Uterus (tissue), 4 donors: ENCODE measurements around the gene SLITRK5. TPM values are rescaled to one million over a fixed set of nuclear protein-coding genes. Genes with fewer than 3 reads are reported as not detected.
A peak's percentile ranks its signal among the peaks of the same experiment; 100 is the strongest.

ENCODE experiments used
- DNase-seq, 2 donors: peaks; one replicate each; pipeline ENCODE4 v3.0.0-alpha.2; 2019 to 2020
- H3K27ac ChIP-seq, 2 donors: fragments of 200-600 bp; sonication (generic); 1 replicate in 1 of 2; 2 replicates in 1 of 2; pipeline ENCODE4 v1.5.1; 2016 to 2018
- H3K27me3 ChIP-seq, 2 donors: fragments of 200-600 bp; sonication (generic); one replicate each; pipeline ENCODE4 v1.5.1; 2018 to 2019; ENCODE audit warnings: control low read depth in 1 of 2
- H3K36me3 ChIP-seq, 2 donors: fragments of 200-600 bp; sonication (generic); one replicate each; pipeline ENCODE4 v1.5.1; 2019; ENCODE audit warnings: control low read depth in 1 of 2
- H3K4me1 ChIP-seq, 2 donors: fragments of 200-600 bp; sonication (generic); one replicate each; pipeline ENCODE4 v1.5.1; 2018 to 2019; ENCODE audit warnings: control low read depth in 1 of 2
- H3K4me3 ChIP-seq, 2 donors: fragments of 200-600 bp; sonication (generic); 1 replicate in 1 of 2; 2 replicates in 1 of 2; pipeline ENCODE4 v1.5.1; 2018 to 2019; ENCODE audit warnings: mild to moderate bottlenecking in 1 of 2
- H3K9me3 ChIP-seq, 2 donors: fragments of 200-600 bp; sonication (generic); one replicate each; pipeline ENCODE4 v1.5.1; 2019; ENCODE audit warnings: control low read depth in 1 of 2
- POLR2A ChIP-seq, 2 donors: fragments of 450-650 bp; IDR thresholded peaks; one replicate each; pipeline ENCODE4 v1.6.1; 2016; ENCODE audit warnings: antibody characterized with exemption in 2 of 2, mild to moderate bottlenecking in 1 of 2, moderate library complexity in 1 of 2
- intact Hi-C: fragments of 100-400 bp; cut with DNase I; formaldehyde crosslinking; loops from one replicate; pipeline ENCODE4 v1.15.1; 2023; ENCODE audit warnings: low total_unique reads
- total RNA-seq, 4 donors: library from RNA; depleted of rRNA in 3 of 4; stranded (reverse); fragments of >200 nt in 3 of 4; gene quantifications; one replicate each; pipeline versions ENCODE4 v1.1.0 to v1.2.4, GENCODE V29; 2014 to 2023
- TF ChIP-seq, protein P1 (sequence below), 4 experiments: fragments of 200-600 bp in 2 of 4; fragments of 450-650 bp in 2 of 4; sonication (generic) in 2 of 4; IDR thresholded peaks; one replicate each; pipeline ENCODE4 v1.5.1; 2016 to 2019; ENCODE audit warnings: antibody characterized with exemption in 4 of 4, mild to moderate bottlenecking in 2 of 4, moderate library complexity in 1 of 4
- donor health status: DM: yes; HTN: yes; CAD: no.

The SLITRK5 gene
- total RNA-seq, 4 donors from 2014 or later: 0.06 to 3.1 TPM; not detected in 2

DNA sequence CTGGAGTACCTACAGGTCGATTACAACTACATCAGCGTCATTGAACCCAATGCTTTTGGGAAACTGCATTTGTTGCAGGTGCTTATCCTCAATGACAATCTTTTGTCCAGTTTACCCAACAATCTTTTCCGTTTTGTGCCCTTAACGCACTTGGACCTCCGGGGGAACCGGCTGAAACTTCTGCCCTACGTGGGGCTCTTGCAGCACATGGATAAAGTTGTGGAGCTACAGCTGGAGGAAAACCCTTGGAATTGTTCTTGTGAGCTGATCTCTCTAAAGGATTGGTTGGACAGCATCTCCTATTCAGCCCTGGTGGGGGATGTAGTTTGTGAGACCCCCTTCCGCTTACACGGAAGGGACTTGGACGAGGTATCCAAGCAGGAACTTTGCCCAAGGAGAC is 4.7 kb downstream of the SLITRK5 start:
- no peak overlapping the region for H3K4me3 ChIP-seq
- peaks cover 0 to 29% of the 10 kb centered on the region in 2 donors for H3K4me1 ChIP-seq
- intact Hi-C loops: no loop called here
- H3K27ac ChIP-seq: no peak overlapping the region
- H3K27me3 ChIP-seq: peaks cover 6 to 61% of the 10 kb centered on the region in 2 donors
- no peak for TF ChIP-seq POLR2A (IDR thresholded peaks at IDR 0.05)
- TF ChIP-seq, protein P1, sequence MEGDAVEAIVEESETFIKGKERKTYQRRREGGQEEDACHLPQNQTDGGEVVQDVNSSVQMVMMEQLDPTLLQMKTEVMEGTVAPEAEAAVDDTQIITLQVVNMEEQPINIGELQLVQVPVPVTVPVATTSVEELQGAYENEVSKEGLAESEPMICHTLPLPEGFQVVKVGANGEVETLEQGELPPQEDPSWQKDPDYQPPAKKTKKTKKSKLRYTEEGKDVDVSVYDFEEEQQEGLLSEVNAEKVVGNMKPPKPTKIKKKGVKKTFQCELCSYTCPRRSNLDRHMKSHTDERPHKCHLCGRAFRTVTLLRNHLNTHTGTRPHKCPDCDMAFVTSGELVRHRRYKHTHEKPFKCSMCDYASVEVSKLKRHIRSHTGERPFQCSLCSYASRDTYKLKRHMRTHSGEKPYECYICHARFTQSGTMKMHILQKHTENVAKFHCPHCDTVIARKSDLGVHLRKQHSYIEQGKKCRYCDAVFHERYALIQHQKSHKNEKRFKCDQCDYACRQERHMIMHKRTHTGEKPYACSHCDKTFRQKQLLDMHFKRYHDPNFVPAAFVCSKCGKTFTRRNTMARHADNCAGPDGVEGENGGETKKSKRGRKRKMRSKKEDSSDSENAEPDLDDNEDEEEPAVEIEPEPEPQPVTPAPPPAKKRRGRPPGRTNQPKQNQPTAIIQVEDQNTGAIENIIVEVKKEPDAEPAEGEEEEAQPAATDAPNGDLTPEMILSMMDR (IDR thresholded peaks at IDR 0.05): no peak
- DNase-seq: no peak
- H3K9me3 ChIP-seq: no peaks in the 10 kb centered on the region
- H3K36me3 ChIP-seq: no peaks in the 10 kb centered on the region

DNA sequence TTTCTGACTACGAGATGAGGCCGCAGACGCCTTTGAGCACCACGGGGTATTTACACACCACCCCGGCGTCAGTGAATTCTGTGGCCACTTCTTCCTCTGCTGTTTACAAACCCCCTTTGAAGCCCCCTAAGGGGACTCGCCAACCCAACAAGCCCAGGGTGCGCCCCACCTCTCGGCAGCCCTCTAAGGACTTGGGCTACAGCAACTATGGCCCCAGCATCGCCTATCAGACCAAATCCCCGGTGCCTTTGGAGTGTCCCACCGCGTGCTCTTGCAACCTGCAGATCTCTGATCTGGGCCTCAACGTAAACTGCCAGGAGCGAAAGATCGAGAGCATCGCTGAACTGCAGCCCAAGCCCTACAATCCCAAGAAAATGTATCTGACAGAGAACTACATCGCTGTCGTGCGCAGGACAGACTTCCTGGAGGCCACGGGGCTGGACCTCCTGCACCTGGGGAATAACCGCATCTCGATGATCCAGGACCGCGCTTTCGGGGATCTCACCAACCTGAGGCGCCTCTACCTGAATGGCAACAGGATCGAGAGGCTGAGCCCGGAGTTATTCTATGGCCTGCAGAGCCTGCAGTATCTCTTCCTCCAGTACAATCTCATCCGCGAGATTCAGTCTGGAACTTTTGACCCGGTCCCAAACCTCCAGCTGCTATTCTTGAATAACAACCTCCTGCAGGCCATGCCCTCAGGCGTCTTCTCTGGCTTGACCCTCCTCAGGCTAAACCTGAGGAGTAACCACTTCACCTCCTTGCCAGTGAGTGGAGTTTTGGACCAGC is 5.3 kb downstream of the SLITRK5 start:
- Histone ChIP-seq H3K4me3 (no peak overlapping the region), H3K4me1 (peaks cover 0 to 28% of the 10 kb centered on the region in 2 donors), H3K9me3 (no peaks in the 10 kb centered on the region), H3K27ac (no peak overlapping the region), H3K27me3 (peaks cover 6 to 61% of the 10 kb centered on the region in 2 donors), H3K36me3 (no peaks in the 10 kb centered on the region)
- no peak for DNase-seq
- no peak for TF ChIP-seq POLR2A (IDR thresholded peaks at IDR 0.05)
- TF ChIP-seq, protein P1 (IDR thresholded peaks at IDR 0.05): no peak
- intact Hi-C loops: no loop called here

DNA sequence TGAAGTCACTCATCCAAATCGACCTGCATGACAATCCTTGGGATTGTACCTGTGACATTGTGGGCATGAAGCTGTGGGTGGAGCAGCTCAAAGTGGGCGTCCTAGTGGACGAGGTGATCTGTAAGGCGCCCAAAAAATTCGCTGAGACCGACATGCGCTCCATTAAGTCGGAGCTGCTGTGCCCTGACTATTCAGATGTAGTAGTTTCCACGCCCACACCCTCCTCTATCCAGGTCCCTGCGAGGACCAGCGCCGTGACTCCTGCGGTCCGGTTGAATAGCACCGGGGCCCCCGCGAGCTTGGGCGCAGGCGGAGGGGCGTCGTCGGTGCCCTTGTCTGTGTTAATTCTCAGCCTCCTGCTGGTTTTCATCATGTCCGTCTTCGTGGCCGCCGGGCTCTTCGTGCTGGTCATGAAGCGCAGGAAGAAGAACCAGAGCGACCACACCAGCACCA is 5.9 kb downstream of the SLITRK5 start:
- no peaks in the 10 kb centered on the region for H3K9me3 ChIP-seq
- H3K27me3 ChIP-seq: peaks cover under 1 to 58% of the 10 kb centered on the region in 2 donors
- H3K36me3 ChIP-seq: no peaks in the 10 kb centered on the region
- TF ChIP-seq, protein P1 (IDR thresholded peaks at IDR 0.05): no peak
- TF ChIP-seq POLR2A (IDR thresholded peaks at IDR 0.05): no peak
- intact Hi-C loops: no loop called here
- no peak for DNase-seq
- peaks cover 0 to 22% of the 10 kb centered on the region in 2 donors for H3K4me1 ChIP-seq
- H3K27ac ChIP-seq: no peak overlapping the region
- no peak overlapping the region for H3K4me3 ChIP-seq

DNA sequence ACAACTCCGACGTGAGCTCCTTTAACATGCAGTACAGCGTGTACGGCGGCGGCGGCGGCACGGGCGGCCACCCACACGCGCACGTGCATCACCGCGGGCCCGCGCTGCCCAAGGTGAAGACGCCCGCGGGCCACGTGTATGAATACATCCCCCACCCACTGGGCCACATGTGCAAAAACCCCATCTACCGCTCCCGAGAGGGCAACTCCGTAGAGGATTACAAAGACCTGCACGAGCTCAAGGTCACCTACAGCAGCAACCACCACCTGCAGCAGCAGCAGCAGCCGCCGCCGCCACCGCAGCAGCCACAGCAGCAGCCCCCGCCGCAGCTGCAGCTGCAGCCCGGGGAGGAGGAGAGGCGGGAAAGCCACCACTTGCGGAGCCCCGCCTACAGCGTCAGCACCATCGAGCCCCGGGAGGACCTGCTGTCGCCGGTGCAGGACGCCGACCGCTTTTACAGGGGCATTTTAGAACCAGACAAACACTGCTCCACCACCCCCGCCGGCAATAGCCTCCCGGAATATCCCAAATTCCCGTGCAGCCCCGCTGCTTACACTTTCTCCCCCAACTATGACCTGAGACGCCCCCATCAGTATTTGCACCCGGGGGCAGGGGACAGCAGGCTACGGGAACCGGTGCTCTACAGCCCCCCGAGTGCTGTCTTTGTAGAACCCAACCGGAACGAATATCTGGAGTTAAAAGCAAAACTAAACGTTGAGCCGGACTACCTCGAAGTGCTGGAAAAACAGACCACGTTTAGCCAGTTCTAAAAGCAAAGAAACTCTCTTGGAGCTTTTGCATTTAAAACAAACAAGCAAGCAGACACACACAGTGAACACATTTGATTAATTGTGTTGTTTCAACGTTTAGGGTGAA is 6.6 kb downstream of the SLITRK5 start:
- Histone ChIP-seq H3K27me3 (peaks cover 0 to 56% of the 10 kb centered on the region in 2 donors), H3K4me3 (peak overlapping the region; percentile 9 to 26), H3K4me1 (peaks cover 0 to 17% of the 10 kb centered on the region in 2 donors), H3K27ac (no peak overlapping the region), H3K36me3 (no peaks in the 10 kb centered on the region), H3K9me3 (no peaks in the 10 kb centered on the region)
- no peak for TF ChIP-seq POLR2A (IDR thresholded peaks at IDR 0.05)
- TF ChIP-seq, protein P1 (IDR thresholded peaks at IDR 0.05): no peak
- intact Hi-C loops: no loop called here
- DNase-seq: no peak
